Fibroblast of skin of left biceps (primary cell): ENCODE measurements around the gene ZNF518A.

ENCODE experiments used
- DNase-seq, 2 experiments: peaks; one replicate each; pipeline ENCODE4 v3.0.0-alpha.2; 2013; ENCODE audit warnings: low read depth in 2 of 2

Gene ZNF518A, protein sequence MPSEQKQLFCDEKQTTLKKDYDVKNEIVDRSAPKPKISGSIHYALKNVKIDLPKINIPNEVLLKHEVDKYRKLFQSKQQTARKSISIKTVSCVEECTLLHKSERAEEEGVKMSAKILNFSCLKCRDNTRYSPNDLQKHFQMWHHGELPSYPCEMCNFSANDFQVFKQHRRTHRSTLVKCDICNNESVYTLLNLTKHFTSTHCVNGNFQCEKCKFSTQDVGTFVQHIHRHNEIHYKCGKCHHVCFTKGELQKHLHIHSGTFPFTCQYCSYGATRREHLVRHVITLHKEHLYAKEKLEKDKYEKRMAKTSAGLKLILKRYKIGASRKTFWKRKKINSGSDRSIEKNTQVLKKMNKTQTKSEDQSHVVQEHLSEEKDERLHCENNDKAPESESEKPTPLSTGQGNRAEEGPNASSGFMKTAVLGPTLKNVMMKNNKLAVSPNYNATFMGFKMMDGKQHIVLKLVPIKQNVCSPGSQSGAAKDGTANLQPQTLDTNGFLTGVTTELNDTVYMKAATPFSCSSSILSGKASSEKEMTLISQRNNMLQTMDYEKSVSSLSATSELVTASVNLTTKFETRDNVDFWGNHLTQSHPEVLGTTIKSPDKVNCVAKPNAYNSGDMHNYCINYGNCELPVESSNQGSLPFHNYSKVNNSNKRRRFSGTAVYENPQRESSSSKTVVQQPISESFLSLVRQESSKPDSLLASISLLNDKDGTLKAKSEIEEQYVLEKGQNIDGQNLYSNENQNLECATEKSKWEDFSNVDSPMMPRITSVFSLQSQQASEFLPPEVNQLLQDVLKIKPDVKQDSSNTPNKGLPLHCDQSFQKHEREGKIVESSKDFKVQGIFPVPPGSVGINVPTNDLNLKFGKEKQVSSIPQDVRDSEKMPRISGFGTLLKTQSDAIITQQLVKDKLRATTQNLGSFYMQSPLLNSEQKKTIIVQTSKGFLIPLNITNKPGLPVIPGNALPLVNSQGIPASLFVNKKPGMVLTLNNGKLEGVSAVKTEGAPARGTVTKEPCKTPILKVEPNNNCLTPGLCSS (N-terminal part only)

DNA sequence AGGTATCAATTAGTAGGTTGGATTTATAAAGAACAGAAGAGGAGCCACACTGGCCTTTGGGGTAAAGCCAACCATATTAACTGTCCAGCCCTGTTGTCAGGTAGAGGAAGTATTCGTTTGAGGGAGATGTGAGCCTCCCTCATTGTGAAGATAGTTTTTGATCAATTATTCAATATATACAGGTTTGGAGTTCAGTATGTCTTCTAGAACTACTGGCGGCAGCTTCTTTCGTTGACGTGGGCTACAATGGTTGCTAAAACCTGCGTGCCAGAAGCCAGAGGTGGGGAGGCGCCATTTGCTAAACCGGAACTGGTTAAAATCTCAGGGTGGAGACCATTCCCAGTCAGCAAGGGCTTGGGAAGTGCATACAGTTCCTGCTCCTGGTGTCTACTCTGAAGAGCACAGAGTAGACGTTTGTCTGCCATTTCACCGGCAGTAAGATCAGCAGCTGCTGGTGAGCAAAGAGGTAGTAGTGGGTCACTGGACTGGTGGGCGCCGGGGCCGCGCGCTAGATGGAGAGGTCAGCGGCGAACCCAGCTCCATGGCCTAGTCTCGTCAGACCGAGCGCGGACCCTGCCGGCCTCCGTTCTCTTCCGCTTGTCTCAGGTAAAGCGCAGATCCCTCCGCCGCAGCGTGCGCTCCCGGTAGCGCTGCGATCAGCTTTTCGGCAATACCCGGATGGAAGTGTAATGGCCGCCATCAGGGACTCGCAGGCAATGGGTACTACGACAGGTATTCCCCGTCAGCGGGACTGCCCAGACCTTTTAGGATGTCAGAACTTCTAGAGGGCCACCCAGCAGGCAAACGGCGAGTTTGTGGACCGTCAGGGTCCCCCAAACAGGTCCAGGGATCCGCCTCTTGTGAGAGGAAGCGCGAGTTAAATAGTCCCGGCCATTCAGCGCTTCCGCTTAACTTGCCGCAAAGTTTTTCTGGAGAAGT lies at the start of gene ZNF518A:
Gene ZNF518A (plus strand): TSS at position 911 of the 939 bp plus-strand sequence. CDS start 26,026 bp downstream, outside the sequence.
- peak; percentile 95 to 97 for DNase-seq

DNA sequence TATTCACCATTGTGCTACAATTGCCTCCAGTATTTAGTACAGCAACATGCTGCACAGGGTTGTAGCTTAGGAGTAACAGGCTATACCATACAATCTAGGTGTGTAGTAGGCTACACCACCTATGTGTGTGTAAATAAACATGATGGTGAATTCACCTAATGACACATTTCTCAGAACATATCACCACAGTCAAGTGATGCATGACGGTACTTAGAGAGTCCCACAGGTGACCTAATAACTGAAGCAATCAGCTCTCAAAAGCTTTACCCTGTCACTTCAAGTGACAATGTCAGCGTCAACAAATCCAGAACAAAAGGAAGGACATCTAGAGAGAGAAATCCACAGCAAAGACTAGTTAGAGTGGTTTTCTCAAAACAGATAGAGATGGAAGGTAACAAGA lies 47.9 kb upstream of the ZNF518A start:
- DNase-seq, result no peak

DNA sequence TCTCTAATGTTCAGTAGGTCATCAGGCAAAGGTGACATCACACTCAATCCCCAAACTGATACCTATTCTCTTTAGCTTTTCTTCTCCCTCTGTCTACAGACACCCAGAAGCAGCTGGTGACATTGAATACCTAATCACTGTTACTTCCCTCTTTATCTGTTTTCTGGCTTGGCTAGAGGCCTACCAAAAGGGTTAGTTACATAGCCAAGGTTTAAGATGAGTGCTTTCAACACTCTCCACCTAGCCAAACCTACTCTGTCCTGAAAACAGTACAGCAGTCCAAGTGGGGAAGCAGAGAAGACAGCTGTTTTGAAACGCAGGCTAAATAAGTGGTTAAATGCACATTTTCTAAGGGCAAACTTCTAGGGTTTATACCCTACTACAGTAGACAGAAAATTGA lies 47.3 kb upstream of the ZNF518A start:
- no peak for DNase-seq

DNA sequence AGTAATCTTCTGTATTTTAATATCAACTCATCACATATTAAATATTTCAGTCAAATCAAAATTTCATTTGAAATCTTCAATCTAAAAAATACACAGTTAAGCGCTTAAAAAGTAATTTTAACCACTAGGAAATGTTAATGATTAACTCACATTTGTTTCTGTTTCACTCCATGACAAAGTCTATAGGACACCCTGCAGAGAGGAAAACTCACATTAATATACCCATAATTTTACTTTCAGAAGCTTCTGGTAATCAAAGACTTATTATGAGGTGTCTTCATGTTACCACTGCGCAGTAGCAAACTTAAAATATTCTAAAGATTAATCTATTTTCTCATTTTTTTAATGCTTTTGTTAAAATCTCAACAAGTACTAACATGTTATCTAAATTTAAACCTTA lies 41.0 kb upstream of the ZNF518A start:
- DNase-seq, result no peak

DNA sequence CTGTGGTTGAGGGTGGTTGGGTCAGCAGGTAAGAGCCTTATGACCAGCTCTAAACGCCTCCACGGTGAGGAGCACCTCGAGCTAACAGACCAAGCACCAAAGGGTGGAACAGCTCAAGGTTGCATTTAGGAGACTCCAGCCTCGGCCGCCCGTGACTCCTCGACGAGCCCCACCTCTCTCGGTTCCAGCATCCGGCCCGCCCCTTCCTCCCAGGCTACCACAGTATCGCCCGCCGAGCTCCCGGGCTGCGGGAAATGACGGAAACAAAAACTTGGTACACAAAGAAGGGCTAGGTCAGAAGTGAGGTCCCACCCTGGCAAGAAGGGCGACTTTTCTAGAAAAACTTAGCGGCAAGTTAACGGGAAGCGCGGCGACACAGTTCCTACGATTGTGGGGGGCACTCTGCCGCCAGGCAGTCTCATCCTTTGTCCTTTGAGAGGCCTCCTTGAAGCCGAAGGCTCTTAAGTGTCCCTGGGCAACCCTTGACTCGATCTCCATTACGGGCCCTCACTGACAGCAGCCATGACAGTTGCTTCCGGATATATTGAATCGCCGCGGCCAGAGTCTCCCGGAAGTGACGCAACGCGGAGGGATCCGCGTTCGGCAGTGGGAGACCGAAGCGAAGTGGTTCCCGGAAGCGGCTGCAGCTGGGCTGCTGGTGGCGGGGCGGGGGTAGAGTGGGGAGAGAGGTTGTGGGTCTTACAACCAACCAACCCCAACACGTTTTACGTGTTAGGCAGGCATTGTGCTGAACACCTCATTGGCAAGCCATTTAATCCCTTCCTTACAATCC lies 40.2 kb upstream of the ZNF518A start:
- DNase-seq, result peak; percentile 94 to 95

DNA sequence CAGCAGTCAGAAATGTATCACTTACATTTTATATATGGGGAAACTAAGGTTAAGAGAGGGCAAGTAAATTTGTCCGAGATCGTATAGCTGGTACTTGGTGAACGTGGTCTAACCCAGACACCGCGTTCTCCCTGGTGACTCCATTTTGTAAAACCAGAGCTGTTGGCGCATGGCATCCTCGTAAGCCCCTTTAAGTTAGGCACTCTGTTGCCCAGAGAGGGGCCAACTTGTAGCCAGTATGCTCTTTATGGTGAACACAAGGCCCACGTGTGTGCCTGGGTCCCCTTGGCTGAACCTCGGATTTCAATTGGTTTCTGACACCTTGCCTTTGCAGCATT lies 39.7 kb upstream of the ZNF518A start:
- no peak for DNase-seq

DNA sequence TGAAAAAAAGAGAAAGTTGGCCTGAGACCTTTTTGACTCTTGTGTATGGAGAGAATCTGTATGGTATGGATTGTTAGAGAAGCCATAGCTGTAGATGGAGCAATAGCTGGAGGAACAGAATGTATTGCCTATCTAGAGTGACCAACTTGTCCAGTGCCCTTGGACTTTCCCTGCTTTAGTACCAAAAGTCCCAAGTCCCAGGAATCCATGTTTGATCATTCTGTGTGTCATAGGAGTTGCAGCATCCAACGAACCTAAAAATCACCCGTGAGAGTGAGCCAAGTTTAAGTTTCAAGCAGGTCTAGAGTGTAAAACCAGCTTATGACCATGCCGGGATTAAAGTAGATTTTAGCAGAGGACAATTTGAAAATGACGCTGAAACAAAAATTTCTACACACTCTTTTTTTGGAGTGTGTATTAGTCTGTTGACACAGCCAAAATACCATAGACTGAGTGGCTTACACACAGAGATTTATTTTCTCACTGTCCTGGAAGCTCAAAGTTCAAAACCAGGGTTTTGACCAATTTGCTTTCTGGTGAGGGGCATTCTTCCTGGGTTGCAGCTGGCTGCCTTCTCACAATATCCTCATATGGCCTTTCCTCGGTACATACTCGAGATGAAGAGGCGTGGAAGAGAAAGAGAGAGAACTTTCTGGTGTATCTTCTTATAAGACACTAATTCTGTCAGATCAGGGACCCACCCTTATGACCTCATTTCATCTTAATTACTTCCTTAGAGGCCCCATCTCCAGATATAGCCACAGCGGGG lies 36.9 kb upstream of the ZNF518A start:
- DNase-seq, result no peak

DNA sequence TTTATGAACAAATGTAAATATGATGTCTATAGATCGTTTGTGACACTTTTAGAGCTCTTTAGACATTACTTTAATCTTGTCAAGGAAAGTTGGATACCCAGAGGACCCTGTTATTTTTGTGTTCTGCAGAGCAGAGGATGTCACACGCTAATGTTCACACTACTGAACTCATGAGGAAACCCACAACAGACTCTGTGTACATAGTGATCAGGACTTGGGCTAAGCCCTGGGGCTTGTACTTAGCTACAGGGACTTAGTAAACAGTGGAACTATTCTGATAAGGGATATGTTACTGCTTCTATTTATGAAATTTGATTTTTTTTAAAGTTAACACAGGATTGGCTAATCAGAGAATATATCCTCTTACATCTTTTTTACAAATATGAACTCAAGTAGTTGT lies 36.1 kb upstream of the ZNF518A start:
- no peak for DNase-seq

DNA sequence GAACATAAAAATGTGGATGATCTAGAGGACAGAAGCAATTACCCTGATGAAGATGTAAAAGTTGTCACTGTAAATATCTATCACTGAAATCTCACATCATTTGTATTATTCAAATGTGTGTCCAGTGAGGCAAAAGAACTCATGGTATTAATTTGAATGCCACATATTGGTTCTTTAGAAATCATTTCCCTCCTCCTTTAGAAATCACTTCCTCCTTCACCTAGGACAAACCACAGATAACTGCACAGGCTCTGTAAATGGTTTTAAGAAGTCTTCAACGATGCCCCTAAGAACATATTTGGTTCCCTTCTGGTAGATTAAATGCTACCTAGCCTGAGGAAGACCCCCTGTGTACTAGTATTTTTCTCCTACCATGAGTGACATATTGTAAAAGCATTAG lies 33.1 kb upstream of the ZNF518A start:
- DNase-seq, result no peak

DNA sequence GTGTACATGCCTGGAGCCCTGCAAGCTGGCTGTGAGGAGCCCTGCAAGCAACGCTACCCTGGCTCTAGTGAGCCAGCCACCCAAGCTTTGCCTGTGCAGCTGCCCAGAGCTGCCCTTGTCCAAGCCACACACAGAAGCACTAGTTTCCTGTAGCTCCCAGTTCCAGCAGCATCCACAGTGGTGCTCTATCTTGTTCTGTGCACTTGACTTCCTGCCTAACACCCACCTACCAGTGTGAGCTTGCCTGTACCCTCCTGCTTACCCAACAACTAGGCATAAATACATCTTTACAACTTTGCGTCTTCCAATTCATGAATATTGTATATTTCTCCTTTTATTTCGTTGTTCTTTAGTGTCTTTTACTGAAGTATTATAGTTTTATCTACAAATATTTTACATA lies 32.2 kb upstream of the ZNF518A start:
- DNase-seq, result no peak

DNA sequence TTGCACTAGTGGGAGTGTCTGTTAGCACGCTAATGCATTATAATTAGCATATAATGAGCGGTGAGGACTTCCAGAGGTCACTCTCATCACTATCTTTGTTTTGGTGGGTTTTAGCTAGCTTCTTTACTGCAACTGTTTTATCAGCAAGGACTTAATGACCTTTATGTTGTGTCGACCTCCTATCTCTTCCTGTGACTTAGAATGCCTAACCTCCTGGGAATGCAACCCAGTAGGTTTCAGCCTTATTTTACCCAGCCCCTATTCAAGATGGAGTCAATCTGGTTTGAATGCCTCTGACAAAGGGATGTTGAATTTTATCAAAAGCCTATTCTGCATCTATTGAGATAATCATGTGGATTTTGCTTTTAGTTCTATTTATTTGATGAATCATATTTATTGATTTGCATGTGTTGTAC lies 22.5 kb upstream of the ZNF518A start:
- DNase-seq, result no peak

DNA sequence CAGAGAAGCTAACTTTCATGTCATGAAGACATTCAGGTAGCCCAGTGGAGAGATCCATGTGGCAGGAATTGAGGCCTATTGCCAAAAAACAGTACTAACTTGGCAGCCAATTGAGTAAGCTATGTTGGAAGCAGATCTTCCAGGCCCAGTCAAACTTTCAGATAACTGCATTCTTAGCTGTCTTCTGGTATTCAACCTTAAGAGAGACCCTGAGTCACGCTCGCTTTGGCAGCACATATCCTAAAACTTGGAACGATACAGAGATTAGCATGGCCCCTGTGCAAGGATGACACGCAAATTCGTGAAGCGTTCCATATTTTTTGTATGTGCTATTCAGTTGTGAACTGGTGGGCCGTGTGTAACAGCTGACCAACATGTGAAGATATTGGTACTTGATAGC lies 17.6 kb upstream of the ZNF518A start:
- no peak for DNase-seq

DNA sequence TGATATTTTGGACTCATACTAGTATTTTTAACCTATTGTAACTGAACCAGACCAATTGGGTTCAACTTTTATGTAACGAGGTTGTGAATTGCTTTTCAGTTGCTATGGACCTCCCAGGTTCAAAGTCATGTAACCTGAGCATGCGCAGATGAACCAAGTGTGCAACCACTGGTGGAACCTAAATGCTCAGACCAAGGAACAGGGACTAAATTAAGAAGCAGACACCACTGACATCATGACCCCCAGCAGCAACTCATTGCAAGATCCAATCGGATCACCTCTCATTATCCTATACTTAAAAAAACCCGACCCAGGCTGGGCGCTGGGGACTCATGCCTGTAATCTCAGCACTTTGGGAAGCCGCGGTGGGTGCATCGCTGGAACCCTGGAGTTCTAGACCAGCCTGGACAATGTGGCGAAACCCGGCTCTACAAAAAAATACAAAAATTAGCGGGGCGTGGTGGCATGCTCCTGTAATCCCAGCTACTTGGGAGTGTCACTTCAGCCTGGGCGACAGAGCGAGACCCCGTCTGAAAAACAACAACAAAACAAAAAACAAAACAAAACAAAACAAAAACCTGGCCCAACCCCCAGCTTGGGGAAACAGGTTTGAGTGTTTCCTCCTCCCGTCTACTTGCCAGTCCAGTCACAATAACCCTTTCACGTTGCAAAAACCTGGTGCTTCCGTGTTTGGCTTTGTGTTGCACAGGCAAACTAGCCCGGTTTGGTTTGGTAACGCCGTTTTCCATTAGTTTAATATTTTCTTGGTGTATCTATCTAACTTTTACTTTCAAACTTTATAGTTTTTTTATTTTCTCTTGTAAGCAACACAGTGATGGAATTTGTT lies 11.3 kb upstream of the ZNF518A start:
- DNase-seq, result no peak

DNA sequence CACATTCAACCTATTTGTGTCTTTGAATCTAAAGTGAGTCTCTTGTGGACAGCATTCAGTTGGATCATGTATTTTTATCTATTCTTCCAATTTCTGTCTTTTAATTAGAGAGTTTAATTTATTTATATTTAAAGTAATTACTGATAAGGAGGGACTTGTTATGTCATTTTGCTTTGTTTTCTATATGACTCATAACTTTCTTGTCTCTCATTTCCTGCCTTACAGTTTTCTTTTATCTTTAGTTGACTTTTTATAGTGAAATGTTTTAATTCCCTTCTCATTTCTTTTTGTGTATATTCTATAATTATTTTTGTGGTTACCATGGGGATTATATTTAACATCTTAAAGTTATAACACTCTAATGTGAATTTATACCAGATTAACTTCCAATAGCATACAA lies 7.3 kb upstream of the ZNF518A start:
- no peak for DNase-seq

DNA sequence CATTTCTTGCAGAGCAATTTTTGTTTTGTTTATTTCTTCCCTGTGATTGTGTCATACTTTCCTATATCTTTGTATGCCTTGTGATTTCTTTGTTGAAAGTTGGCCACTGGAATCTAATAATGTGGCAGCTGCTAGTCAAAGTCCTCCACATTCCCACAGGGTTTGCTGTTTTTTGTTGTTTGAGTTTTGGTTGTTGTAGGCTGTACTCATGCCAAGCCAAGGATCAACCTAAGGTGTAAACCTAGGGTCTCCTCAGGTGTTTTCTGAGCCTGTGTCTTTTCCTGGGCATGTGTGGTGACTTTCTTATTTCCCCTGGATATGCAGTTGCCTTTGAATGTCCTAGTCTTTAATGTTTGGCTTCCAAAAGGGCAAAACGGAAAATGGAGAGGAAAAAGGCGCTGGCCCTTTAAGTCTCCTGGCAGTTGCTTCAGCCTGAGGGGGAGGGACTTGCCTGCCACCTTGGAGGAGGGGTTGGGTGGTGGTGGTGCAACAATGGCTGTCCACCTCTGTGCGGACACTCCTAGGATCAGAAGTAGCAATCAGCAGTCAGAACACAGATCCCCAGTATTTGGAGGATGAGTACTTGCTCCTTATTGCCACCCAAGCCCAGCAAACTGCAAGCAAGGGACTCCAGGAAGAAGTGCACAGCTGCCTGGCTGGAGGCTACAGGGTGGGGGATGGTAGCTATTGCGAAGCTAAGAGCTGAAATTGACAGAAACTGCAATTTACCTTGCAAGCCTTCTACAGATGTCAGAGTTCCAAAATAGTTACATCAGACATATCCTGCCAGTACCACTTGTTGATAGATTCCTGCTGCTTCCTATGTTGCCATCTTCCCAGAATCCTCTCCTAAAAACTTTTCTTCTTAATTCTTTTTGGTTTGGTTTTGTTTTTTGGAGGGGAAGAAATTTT lies 5.6 kb upstream of the ZNF518A start:
- peak in 1 of 2 experiments; percentile 11 for DNase-seq

DNA sequence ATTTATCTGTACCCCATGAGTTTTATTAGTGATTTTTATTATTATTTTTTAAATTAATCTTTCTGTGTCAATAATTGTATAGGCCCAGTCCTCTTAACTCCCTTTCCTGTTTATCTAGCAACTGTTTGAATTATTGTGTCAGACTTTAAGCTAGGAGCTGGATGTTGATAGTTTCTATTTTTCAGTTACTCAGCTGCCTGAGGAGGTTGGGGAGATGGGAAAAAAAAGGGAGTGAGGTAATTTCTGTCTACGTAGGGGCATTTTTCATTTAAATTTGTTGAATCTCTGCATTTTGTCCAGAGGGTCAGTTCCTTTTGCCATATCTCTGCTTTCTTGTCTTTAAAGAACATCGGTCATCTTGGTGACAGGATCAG lies 5.0 kb upstream of the ZNF518A start:
- DNase-seq, result no peak

DNA sequence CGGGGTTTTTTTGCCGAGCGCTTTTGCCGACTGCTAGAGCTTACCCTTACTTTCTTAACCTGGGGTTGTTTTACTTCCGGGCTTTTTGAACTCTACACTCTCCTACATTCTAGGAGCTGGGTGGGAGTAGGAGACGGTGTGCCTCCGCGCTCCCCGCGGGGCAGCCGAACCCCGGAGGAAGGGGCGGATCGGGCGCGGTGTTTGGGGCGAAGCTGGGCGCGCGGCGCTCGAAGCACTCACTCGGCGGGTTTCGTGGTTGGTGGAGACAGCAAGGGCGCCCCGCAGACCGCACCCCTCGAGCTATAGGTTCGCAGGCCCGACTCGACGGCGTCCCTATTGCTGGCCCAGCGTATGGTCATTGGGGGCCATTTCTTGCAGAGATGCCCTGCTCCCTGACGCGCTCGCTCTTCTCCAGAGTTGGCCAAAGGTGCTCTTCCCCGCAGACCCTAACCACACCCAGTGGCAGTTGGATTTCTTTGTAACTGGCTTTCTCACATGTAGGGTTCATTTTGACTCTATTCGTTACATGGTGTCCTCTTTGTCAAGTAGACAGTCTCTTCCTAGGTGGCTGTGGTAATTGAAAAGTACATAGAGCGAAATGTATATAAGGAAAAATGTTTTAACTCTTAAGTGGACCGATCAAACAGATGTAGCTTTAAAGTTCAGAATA lies 364 bp downstream of the ZNF518A start:
- DNase-seq, result no peak
